Forelimb muscle (tissue), 1 donor: ENCODE measurements around the gene ALAD. TPM values are rescaled to one million over a fixed set of nuclear protein-coding genes. Genes with fewer than 3 reads are reported as not detected.
"Not testable (repeated sequence)": the region's sequence is repeated elsewhere in the genome, so short reads cannot be mapped to it uniquely, and the experiment has no call there.

Source experiments
- DNase-seq: peaks from one replicate; pipeline ENCODE4 v3.0.0-alpha.2; 2013; ENCODE audit warnings: low read depth
- polyA plus RNA-seq: library from polyadenylated mRNA; unstranded; fragments of 120-200 nt; gene quantifications from one replicate; pipeline ENCODE4 v1.2.1, GENCODE V29; 2013; ENCODE audit not compliant: insufficient read length

ALAD gene
- polyA plus RNA-seq, 1 donor: 18.1 TPM

DNA sequence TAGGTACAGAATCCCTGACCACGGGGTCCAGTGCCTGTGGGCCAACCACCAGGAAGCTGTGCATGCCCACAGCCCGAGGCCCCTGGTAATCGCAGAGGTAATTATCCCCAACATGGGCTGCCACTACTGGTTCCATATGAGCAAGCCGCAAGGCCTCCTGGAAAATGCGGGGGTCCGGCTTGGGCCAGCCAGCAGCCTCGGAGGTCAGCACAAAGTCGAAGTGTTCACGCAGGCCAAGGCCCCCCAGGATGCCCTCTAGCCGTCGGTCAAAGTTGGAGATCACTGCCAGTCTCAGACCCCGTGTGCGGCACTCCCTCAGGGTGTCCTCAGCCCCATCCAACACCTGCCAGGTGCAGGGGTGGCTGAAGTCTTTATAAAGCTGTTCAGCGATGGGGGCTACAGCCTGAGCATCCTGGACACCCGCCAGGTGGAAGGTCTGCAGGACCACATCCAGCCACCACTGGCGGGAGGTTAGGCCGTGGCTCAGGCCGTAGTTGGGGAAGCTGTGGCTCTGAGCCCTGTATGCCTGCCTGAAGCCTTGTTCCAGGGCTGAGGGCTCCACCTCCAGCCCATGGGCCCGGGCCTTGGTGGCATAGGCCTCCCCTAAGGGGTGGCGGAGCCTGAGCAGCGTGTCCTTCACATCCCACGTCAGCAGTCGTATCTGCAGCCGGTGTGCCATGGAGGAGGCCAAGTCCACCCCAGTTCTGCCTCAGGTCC, 27.2 kb downstream of the ALAD start:
- no peak for DNase-seq

DNA sequence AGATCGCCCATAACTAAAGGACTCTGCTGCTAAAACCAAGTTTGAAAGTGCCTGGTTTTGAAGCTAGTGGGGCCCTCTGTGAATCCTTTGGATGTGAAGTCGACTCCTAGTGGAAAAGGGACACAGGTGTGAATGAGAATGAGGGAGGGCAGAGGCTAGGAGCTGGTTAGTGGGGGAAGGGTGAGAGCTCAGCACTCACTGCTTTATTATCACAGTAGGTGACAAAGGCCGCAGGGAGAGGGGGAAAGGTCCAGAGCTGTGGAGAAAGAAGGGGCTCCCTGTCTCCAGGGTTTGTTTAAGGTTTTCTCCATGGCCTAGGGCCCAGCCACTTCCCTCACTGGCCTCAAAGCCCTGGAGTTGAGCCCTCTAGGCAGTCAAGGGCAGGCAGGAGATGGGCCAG, 27.8 kb downstream of the ALAD start:
- no peak for DNase-seq

DNA sequence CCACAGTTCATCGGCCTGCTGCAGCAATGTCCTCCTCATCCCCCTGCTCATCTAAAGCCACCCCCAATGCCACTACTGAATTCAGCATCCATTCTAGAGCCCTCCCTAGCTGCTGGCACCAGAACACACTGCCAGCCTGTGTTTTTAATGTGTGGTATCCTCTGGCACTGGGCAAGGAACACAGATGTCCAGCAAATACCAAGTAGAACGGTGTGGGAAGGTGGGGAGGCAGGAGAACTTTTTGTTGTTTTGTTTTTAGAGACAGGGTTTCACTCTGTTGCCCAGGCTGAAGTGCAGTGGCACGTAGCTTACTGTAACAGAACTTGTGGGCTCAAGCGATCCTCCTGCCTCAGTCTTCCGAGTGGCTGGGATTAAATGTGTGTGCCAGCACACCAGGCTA, 29.0 kb downstream of the ALAD start:
- no peak for DNase-seq

DNA sequence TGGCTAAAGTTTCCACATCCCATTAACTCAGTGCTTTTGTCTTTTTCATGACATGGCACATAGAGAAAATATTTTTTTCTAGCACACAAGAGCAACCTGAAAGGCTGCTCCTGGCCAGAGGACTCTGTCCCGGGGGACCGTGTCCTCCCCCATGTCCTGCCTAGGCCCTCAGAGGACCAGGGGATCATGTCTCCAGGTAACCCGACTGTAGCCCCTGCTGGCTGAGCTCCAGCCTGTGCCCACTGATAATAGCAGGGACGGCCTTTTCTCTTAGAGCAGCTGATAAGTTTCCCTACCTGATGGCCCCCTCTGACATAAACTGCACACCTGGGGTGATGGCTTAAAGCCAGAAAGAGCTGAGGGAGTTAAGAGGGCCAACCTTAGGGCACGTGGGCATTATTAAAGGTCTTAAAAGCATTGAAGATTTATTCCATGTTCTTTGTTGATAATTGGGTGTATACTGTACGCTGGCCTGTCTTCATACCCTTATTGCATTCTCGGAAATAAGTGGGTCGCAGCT, 30.2 kb downstream of the ALAD start:
- DNase-seq: no peak

DNA sequence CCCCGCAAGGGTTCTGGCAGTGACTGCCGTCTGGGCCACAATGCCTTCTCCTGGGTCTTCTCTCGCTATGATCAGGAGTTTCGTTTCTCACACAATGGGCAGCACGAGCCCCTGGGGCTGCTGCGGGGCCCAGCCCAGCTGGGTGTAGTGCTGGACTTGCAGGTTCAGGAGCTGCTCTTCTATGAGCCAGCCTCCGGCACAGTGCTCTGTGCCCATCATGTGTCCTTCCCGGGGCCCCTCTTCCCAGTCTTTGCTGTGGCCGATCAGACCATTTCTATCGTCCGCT, 31.3 kb downstream of the ALAD start:
- no peak for DNase-seq

DNA sequence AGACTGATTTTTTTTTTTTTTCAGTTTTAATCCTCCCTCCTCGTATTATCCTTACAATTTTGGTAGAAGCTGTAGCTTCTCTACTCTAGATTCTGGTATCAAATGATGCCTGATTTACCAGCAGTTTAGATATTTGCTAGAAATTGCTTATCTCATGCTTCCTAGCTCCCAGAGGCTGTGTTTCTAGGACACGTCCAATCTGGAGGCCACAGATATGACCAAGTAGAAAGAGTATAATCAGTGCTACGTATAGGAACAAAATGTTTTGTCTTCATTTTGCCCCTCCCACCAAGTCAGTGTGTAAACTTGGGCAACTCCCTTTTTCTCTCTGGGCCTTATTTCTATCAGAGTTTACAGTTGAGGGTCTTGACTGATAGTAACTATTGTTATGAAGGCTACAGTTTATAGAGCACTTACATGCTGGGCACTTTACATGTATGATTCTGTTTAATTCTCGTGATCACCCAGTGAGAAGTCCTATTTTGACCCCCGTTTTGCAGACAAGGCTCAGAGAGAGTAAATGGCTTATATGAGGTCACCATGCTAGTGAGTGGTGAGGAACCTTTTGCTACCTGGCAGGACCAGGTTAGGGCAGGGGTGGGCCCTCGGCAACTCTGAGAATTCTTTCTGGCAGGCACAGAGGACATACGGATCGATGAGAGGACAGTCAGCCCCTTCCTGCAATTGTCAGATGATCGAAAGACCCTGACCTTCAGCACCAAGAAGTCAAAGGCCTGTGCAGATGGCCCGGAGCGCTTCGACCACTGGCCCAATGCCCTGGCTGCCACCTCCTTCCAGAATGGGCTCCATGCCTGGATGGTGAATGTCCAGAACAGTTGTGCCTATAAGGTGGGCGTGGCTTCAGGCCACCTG, 31.9 kb downstream of the ALAD start:
- no peak for DNase-seq

DNA sequence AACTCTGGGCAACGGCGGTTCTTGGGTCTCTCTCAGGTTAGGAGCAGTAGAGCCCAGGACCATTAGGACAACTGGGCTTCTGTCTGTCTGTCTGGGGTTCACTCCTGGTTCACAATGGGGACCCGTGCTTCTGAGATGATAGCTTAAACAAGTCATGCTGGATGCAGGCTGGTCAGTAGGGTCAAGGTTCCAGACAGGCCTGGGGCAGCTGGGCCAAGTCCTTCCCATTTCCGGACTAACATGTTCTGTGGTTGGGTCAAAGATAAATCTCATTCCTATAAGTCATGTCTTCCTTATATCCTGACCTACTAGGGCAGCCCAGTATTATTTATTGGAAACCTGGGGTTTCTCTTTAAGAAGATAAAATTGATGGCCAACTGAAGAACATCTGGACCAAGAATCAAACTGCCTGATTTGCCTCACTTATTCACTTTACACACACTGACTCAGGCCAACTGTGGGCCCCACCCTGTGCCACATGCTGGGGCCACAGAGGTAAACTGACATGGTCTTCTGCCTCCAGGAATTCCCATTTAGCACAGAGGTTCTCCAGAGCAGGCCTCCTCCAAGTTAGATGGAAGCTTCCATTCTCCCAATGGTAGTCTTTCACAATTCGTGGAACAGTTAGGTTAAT, 32.6 kb downstream of the ALAD start:
- no peak for DNase-seq

DNA sequence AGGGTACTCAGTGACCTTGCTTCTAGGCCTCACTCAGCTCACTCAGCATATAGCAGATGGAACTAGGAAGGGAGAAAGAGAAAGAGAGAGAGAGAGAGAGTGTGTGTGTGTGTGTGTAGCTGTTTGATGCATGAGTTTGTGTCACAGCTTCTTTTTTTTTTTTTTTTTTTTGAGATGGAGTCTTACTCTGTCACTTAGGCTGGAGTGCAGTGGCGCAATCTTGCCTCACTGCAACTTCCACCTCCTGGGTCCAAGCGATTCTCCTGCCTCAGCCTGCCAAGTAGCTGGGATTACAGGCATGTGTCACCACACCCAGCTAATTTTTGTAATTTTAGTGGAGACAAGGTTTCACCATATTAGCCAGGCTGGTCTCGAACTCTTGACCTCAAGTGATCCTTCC, 35.4 kb downstream of the ALAD start:
- DNase-seq: not testable (repeated sequence)

DNA sequence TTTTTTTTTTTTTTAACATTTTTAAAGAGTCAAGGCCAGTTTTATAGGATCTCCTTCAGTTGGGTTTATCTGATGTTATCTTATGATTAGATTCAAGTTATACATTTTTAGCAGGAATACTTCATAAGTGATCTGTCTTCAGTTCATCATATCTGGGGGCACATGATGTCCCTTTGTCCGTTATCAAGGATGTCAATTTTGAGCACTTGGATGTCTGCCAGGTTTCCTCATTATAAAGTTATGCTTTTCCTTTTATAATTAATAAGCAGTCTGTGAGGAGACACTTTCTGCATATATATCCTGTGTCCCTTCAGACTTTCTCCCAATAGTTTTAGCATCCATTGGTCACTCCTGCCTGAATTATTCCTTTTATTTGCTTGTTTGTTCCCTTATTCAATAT, 36.1 kb downstream of the ALAD start:
- no peak for DNase-seq

DNA sequence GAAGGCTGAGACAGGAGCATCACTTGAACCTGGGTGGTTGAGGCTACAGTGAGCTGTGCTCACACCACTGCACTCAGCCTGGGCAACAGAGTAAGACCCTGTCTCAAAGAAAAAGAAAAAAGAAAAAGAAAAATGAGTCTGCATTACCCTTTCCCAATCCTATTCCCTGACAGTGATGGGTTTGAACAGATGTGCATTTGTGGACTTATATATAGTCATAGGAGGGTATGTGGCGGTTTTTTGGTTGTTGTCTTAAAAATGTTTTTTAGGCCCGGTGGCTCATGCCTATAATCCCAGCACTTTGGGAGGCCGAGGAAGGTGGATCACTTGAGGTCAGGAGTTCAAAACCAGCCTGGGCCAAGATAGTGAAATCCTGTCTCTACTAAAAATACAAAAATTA, 37.7 kb downstream of the ALAD start:
- DNase-seq: no peak

DNA sequence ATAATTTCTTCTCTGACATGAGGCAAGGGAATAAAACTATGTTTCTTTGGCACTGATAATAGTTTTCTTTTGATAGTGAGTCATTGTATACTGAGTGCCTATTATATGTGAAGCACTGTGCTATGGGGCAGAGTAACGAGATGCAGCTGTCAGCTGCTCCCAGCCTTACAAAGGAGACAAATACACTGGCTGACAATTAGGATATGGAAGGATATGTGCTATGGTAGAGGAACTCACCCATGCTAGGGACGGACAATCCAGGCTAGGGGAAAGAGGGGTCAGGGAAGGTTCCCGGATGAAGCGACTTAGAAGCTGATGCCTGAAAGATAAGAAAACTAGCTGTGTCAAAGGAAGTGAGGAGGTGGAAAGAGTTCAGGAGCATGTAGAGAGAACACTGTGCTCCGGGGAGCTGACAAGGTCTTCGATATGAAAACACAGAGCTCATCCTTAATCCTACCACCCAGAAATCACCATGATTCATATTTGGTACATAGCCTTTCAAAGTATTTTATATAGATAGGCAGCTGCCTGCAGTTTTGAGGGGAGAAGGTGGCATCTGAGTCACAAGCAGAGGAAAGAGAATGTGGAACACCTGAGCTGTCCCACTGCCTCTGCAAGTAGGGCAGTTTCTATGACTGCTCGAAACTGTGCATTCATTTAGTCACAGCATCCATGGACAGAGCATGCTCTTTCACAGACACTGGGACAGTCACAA, 39.6 kb downstream of the ALAD start:
- DNase-seq: no peak

DNA sequence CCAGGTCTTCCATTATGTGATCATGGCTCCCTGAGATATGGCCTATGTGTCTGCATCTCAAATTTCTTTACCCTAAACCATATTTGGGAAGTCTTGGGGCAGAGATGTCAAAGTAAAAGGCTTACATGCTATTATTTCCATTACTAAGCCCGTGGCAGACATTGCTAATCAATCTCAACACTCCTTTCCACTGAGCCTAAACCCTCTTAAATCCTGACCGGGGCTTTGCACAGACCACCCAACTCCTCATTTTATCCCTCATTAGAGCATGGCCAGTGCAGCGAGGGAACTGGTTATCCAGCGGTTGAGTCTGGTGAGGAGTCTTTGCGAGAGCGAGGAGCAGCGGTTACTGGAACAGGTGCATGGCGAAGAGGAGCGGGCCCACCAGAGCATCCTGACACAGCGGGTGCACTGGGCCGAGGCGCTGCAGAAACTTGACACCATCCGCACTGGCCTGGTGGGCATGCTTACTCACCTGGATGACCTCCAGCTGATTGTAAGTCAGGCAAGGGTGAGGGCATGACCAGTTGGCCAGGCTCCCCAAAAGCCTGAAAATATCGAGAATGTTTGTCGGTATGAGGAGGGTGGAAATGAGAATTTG, 40.7 kb downstream of the ALAD start:
- no peak for DNase-seq

DNA sequence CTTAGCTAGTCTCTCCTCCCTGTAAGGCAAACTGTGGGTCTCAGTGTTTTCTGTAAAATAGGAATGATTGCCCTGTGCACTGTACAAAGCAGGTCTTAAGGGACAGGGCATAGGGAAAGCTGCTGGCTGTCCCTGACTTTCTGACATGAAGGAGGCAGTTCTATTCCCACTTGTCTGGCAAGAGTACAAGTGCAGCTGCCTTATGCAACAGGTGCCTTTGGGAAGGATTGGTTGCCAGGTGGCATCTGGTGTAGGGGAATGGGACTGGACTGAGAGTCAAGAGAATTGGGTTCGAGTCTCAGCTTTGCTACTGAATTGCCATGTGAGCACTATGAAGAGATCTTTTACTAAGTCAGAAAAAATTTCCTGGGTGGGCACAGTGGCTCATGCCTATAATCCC, 41.7 kb downstream of the ALAD start:
- no peak for DNase-seq

DNA sequence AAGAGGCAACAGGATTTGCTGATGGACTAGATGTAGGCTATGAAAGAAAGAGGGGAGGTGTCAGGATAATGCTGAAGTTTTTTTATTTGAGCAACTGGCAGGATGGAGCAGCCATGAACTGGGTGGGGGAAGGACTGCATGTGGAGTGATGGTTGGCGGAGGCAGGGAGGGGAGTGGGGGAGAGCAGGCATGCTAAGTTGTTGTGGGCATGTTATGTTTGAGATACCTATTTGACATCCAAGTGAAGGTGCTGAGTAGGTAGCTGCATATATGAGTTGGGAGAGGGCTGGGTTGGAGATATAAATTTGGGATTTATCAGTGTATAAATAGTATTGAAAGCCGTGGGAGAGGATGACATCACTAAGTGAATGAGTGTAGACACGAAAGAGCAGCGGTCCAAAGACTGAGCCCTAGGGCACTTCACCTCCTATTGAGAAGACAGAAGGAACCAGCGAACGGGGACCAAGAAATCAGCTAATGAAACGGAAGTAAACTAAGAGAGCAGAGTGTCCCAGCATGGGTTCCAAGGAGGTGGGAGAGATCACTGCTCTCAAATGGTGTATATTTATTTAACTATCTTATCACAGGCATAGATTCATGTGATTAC, 44.3 kb downstream of the ALAD start:
- DNase-seq: no peak

DNA sequence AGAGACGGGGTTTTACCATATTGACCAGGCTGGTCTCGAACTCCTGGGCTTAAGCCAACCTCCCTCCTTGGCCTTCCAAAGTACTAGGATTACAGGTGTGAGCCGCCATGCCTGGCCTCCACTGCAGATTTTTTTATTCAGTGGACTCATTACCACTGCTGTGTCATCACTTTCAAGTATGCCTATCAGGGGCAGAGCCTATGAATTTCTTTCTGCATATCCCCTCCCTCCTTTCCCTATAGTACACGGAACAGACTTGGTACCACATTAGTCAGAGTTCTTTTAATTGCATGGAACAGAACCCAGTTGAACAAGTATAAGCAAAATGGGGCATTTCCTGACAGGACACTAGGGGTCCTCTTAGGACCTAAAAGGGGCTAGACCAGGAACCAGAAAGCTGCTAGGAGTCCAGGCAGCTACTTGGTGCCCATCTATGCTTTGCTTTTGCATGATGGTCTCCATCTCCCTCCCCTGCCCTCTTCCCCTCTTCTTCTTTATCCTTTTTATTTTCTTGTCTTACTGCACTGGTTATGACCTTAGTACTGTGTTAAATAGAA, 46.0 kb downstream of the ALAD start:
- no peak for DNase-seq

DNA sequence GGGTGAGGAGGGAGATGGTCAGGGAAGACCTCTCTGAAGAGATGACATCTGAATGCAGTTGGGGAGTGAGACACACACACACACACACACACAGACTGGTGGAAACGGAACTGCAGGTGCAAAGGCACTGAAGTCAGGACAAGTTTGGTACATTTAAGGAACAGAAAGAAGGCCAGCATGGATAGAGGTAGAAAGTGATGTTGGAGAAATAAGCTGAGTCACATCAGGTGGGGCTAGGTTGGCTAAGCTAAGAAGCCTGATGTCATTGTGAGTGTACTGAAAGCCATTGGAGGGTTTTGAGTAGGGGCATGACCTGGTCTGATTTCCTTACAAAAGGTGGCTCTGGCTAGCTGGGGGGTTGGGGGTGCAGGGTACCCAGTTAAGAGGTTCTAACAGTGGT, 48.7 kb downstream of the ALAD start:
- no peak for DNase-seq

DNA sequence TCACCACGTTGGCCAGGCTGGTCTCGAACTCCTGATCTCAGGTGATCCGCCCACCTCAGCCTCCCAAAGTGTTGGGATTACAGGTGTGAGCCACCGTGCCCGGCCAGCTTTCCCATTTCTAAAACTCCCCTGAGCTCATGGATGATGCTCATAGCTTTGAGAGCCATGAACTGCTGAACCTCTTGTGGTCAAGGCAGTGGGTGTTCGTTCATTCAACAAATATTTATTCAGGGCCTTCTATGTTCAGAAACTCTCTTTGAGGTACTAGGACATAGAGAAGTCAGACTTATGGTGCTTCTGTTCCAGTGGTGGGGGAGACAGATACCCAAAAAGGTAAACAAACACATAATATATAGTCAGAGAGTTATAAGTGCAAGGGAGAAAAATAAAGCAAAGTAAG, 49.1 kb downstream of the ALAD start:
- no peak for DNase-seq

DNA sequence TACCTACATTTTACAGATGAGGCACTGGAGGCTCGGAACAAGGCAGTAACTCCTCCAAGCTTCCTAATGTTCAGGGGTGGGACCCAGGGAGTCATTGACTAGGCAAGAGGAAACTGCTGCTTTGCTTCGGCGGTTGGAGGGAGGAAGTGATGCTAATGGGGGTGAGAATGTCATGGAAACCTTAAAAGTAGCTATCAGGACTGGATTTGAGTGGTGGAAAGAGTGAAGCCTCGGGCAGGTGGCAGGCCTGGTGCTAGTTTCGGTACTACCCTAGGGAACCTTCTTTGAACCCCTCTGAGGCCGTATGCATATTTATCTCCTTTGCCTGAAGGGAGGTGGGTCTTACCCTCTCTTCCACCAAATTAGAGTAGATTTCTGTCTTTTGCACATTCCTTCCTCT, 50.1 kb downstream of the ALAD start:
- no peak for DNase-seq

DNA sequence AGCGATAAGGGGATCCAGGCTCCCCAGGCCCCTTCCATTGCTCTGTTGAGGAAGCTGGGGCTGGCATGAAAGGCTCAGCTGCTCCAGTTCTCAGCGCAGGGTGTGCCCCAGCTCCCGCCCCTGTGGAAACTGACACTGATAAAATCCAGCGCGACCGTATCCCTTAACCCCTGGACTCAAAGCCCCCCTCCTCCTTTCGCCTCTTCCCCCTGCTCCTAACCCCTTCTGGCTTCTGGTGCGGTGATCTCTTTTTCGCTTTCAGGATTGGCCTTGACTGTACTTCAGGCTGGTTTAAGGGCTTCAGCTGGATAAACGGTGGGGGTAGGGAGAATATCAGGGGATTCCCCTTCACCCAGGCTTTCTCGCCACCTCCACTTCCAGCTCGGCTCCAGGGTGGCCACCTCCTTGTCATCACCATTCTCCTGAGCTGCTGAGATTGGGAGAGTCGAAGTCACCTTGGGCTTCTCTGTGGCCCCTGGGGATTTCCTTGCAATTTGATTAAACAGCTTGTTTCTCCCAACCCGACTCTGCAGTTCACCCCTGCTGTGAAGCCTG, 50.9 kb downstream of the ALAD start:
- DNase-seq: no peak

DNA sequence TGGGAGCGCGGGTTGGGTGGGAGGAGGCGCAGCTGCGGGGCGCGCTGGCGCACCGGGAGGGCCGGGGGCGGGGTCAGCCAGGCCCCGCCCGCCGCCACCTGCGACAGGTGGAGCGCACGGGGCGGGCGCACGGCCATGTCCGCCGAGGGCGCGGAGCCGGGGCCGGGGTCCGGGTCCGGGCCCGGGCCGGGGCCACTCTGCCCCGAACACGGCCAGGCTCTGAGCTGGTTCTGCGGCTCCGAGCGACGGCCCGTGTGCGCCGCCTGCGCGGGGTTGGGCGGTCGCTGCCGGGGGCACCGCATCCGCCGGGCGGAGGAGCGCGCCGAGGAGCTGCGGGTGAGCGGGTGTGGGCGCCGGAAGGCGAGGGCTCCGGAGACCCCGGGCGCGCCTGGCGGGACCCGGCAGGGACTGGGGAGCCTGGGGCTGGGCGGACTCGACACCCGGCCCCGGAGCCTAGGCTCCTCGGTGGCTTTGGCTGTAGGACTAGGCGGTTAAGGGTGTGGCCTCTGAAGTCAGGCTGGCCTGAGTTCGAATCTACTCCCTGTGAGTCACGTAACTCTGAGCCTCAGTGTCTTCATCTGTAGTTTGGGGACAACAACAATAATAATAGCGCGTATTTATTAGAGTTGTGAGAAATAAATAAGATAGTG, 51.5 kb downstream of the ALAD start, which contains the start of gene BSPRY:
TSS of gene BSPRY (plus strand) at position 97 of the 650 bp plus-strand sequence. CDS start at position 136, 39 bp downstream.
- DNase-seq: no peak
